ENCODE measurements around the gene HACD3. TPM values are rescaled to one million over a fixed set of nuclear protein-coding genes. Genes with fewer than 3 reads are reported as not detected.

The HACD3 gene
- total RNA-seq, 1 donor from 2014 or later = 69.9 TPM

- H3K27me3 Mint-ChIP-seq (ENCODE audit: low read depth) = no peaks in the 10 kb centered on the region
- peak overlapping the region; percentile 2 for H3K27ac Mint-ChIP-seq (ENCODE audit: unreplicated experiment)
- no peaks in the 10 kb centered on the region for H3K9me3 Mint-ChIP-seq (ENCODE audit: low read depth)
- peaks cover 24% of the 10 kb centered on the region for H3K4me1 Mint-ChIP-seq (ENCODE audit: low read depth)
- no peak for DNase-seq (ENCODE audit: low spot score)
- no peak for TF ChIP-seq CTCF (IDR thresholded peaks at IDR 0.05)
- H3K4me3 Mint-ChIP-seq (ENCODE audit: unreplicated experiment) = no peak overlapping the region
- H3K36me3 Mint-ChIP-seq (ENCODE audit: low read depth) = peaks cover 7% of the 10 kb centered on the region
Observed at GRCh38 chr15:65512807-65513416, 17.4 kb upstream of the HACD3 start.

- Mint-ChIP-seq H3K36me3 (ENCODE audit: low read depth) (no peaks in the 10 kb centered on the region), H3K4me1 (ENCODE audit: low read depth) (peaks cover 22% of the 10 kb centered on the region), H3K9me3 (ENCODE audit: low read depth) (no peaks in the 10 kb centered on the region), H3K27me3 (ENCODE audit: low read depth) (no peaks in the 10 kb centered on the region), H3K27ac (ENCODE audit: unreplicated experiment) (peak within 1 kb of the TSS; percentile 83), H3K4me3 (ENCODE audit: unreplicated experiment) (peak within 1 kb of the TSS; percentile 86)
- DNase-seq (ENCODE audit: low spot score) = peak; percentile 98
- TF ChIP-seq CTCF (IDR thresholded peaks at IDR 0.05) = peak; percentile 93
Observed at GRCh38 chr15:65516997-65517865, 13.0 kb upstream of the HACD3 start, which contains the start of gene DPP8. DPP8 (minus strand) TSS chr15:65517689; CDS start chr15:65512553, 5,136 bp downstream.

- Mint-ChIP-seq H3K9me3 (ENCODE audit: low read depth) (no peaks in the 10 kb centered on the region), H3K27me3 (ENCODE audit: low read depth) (no peaks in the 10 kb centered on the region), H3K4me3 (ENCODE audit: unreplicated experiment) (peak overlapping the region; percentile 86), H3K27ac (ENCODE audit: unreplicated experiment) (peak overlapping the region; percentile 83), H3K4me1 (ENCODE audit: low read depth) (peaks cover 22% of the 10 kb centered on the region), H3K36me3 (ENCODE audit: low read depth) (no peaks in the 10 kb centered on the region)
- TF ChIP-seq CTCF (IDR thresholded peaks at IDR 0.05) = no peak
- DNase-seq (ENCODE audit: low spot score) = no peak
Observed at GRCh38 chr15:65517866-65518207, 12.4 kb upstream of the HACD3 start.

GRCh38 chr15:65518633-65519285, 11.5 kb upstream of the HACD3 start:
- Mint-ChIP-seq H3K27me3 (ENCODE audit: low read depth) (no peaks in the 10 kb centered on the region), H3K27ac (ENCODE audit: unreplicated experiment) (no peak overlapping the region), H3K9me3 (ENCODE audit: low read depth) (no peaks in the 10 kb centered on the region), H3K36me3 (ENCODE audit: low read depth) (no peaks in the 10 kb centered on the region), H3K4me1 (ENCODE audit: low read depth) (peaks cover 22% of the 10 kb centered on the region), H3K4me3 (ENCODE audit: unreplicated experiment) (no peak overlapping the region)
- TF ChIP-seq CTCF (IDR thresholded peaks at IDR 0.05) = no peak
- DNase-seq (ENCODE audit: low spot score) = no peak

- Mint-ChIP-seq H3K9me3 (ENCODE audit: low read depth) (no peaks in the 10 kb centered on the region), H3K27me3 (ENCODE audit: low read depth) (no peaks in the 10 kb centered on the region), H3K4me3 (ENCODE audit: unreplicated experiment) (no peak overlapping the region), H3K27ac (ENCODE audit: unreplicated experiment) (no peak overlapping the region), H3K4me1 (ENCODE audit: low read depth) (peaks cover 7% of the 10 kb centered on the region), H3K36me3 (ENCODE audit: low read depth) (no peaks in the 10 kb centered on the region)
- DNase-seq (ENCODE audit: low spot score) = no peak
- TF ChIP-seq CTCF (IDR thresholded peaks at IDR 0.05) = no peak
Observed at GRCh38 chr15:65521350-65521749, 8.9 kb upstream of the HACD3 start.

Data from chondrocyte (in vitro differentiated cells).